ENCODE measurements around the gene SLC17A3.

GRCh38 chr6:25880601-25881000 is 6.6 kb upstream of the SLC17A3 start:
- TF ChIP-seq EZH2 (IDR thresholded peaks at IDR 0.05; ENCODE audit: insufficient read depth, poor library complexity, severe bottlenecking) (no peak), EZH2phosphoT487 (IDR thresholded peaks at IDR 0.05; ENCODE audit: insufficient read depth, low read depth) (no peak)

Data from GM23248 (cell line).